IPS-18a (cell line): Measurements from ENCODE around the gene GPR78.

ENCODE experiments used
- H3K27ac ChIP-seq: one replicate; pipeline ENCODE4 v1.5.1; 2013; ENCODE audit warnings: low read length
- H3K27me3 ChIP-seq: one replicate; pipeline ENCODE4 v1.6.1; 2013; ENCODE audit warnings: mild to moderate bottlenecking, low read length; ENCODE audit not compliant: control insufficient read depth, insufficient read depth
- H3K36me3 ChIP-seq: one replicate; pipeline ENCODE4 v1.6.1; 2013; ENCODE audit warnings: low read depth, low read length; ENCODE audit not compliant: control insufficient read depth
- H3K4me1 ChIP-seq: one replicate; pipeline ENCODE4 v1.6.1; 2013; ENCODE audit warnings: low read depth, low read length; ENCODE audit not compliant: control insufficient read depth
- H3K4me3 ChIP-seq: one replicate; pipeline ENCODE4 v1.5.1; 2013; ENCODE audit warnings: low read length
- H3K9ac ChIP-seq: one replicate; pipeline ENCODE4 v1.6.1; 2013; ENCODE audit warnings: mild to moderate bottlenecking, low read length, moderate library complexity
- H3K9me3 ChIP-seq: one replicate; pipeline ENCODE4 v1.6.1; 2013; ENCODE audit warnings: low read depth, low read length; ENCODE audit not compliant: control insufficient read depth

GPR78 gene

DNA sequence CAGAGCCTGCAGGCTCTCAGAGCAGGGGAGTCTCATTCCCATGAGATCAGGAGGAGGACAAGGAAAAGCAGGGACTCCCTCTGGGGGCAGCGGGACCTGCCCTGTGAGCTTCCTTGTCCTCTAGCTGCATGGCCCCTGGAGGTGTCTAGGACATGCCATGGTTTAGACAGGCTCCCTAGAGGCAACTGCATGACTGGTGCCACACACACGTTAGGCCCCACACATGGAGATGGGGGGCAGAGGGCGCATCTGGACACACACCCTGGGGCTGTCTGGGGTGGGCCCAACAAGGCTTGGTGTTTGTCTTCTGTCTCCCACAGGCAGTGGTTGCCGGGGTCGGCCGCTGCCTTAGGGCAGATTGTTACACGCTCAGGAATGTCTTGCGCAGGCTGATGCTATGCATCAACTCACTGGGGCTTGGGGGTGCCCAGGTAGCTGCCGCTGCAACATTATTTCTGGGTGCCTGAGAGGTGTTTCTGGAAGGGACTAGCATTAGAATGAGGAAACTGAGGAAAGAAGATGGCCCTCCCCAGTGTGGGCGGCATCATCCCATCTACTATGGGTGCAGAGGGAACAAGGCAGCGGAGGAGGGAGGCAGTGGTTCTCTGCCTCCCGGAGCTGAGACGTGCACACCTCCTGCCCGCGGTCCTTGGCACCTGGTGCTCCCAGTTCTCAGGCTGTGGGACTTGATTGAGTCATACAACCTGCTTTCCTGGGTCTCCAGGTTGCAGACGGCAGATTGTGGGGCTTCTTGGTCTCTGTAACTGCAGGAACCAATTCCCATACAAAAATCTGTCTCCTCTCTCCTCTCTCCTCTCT is 32.1 kb upstream of the GPR78 start:
- Histone ChIP-seq H3K4me3 (no peak overlapping the region), H3K9me3 (no peaks in the 10 kb centered on the region), H3K27ac (no peak overlapping the region), H3K36me3 (no peaks in the 10 kb centered on the region), H3K9ac (no peak overlapping the region), H3K27me3 (no peaks in the 10 kb centered on the region), H3K4me1 (peaks cover 4% of the 10 kb centered on the region)

GRCh38 chr4:8548731-8549351 is 31.4 kb upstream of the GPR78 start:
- H3K36me3 ChIP-seq: no peaks in the 10 kb centered on the region
- peaks cover 4% of the 10 kb centered on the region for H3K4me1 ChIP-seq
- no peak overlapping the region for H3K9ac ChIP-seq
- no peaks in the 10 kb centered on the region for H3K27me3 ChIP-seq
- no peak overlapping the region for H3K27ac ChIP-seq
- H3K9me3 ChIP-seq: no peaks in the 10 kb centered on the region
- no peak overlapping the region for H3K4me3 ChIP-seq

GRCh38 chr4:8549352-8549931 is 30.8 kb upstream of the GPR78 start:
- Histone ChIP-seq H3K27ac (no peak overlapping the region), H3K4me1 (peaks cover 4% of the 10 kb centered on the region), H3K9me3 (no peaks in the 10 kb centered on the region), H3K27me3 (no peaks in the 10 kb centered on the region), H3K4me3 (no peak overlapping the region), H3K9ac (no peak overlapping the region), H3K36me3 (no peaks in the 10 kb centered on the region)

DNA sequence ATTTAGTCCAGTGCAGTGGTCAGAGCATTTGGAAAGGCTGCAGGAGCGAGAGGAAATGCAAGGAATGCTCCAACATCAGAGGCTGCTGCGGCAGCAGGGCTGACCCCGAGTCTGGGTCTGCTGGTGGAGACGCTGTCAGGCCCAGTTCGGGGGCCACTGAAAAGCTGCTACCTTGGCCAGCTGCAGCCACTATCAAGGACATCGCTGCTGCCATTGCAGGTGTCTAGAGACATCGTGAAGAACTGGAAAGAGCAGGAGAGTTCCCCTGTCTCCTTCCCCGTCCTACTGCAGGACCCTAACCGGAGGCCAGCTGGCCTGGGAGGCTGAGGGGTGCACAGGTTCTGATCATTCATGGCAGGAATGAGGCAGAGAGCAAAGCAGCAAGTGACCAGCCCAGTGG is 29.5 kb upstream of the GPR78 start:
- Histone ChIP-seq H3K9me3 (no peaks in the 10 kb centered on the region), H3K9ac (no peak overlapping the region), H3K27me3 (no peaks in the 10 kb centered on the region), H3K4me1 (peaks cover 4% of the 10 kb centered on the region), H3K36me3 (no peaks in the 10 kb centered on the region), H3K4me3 (no peak overlapping the region), H3K27ac (no peak overlapping the region)

DNA sequence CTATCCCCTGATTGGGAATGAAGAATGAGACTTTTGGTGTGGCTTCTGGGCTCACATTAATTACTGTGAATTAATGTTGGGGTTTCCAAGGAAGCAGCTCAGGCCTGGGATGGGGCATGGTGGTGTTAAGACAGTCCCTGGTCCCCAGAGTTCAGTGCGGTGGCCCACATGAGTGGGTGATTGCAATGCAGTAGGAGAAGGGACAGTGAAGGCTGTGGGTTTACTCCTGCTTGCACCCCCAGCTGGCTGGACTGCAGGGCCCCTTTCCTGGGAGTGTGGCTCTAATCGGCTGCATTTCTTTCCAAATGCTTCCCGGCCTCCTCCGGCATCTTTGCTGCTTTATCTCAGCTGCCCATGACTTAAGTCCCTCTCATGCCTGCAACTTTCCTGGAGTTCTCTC is 28.2 kb upstream of the GPR78 start:
- Histone ChIP-seq H3K9me3 (no peaks in the 10 kb centered on the region), H3K27ac (no peak overlapping the region), H3K9ac (no peak overlapping the region), H3K4me3 (no peak overlapping the region), H3K4me1 (peaks cover 4% of the 10 kb centered on the region), H3K36me3 (no peaks in the 10 kb centered on the region), H3K27me3 (no peaks in the 10 kb centered on the region)

GRCh38 chr4:8552581-8553205 is 27.5 kb upstream of the GPR78 start:
- Histone ChIP-seq H3K27ac (no peak overlapping the region), H3K9me3 (no peaks in the 10 kb centered on the region), H3K9ac (no peak overlapping the region), H3K4me3 (no peak overlapping the region), H3K36me3 (no peaks in the 10 kb centered on the region), H3K27me3 (no peaks in the 10 kb centered on the region), H3K4me1 (no peaks in the 10 kb centered on the region)

GRCh38 chr4:8553216-8553615 is 27.0 kb upstream of the GPR78 start:
- Histone ChIP-seq H3K4me3 (no peak overlapping the region), H3K9me3 (no peaks in the 10 kb centered on the region), H3K27me3 (no peaks in the 10 kb centered on the region), H3K9ac (no peak overlapping the region), H3K27ac (no peak overlapping the region), H3K4me1 (no peaks in the 10 kb centered on the region), H3K36me3 (no peaks in the 10 kb centered on the region)

DNA sequence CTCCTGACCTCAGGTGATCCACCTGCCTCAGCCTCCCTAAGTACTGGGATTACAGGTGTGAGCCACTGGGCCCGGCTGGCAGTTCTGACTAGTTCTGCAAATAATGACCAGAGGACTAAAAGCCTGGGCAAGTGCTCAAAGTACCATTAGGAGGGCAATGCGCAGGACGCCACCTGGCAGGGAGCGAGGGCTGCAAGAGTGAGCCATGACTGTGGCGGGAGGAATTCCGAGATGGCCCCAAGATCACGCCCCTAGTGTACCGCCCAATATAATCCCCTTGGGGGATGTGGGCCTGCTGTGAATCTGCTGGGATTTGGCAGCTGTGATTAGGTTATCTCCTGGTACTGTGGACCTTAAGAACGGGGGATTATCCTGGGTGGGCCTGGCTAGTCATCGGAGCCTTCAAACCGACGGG is 26.2 kb upstream of the GPR78 start:
- H3K9me3 ChIP-seq: no peaks in the 10 kb centered on the region
- no peaks in the 10 kb centered on the region for H3K27me3 ChIP-seq
- H3K27ac ChIP-seq: no peak overlapping the region
- H3K4me3 ChIP-seq: no peak overlapping the region
- H3K4me1 ChIP-seq: no peaks in the 10 kb centered on the region
- H3K36me3 ChIP-seq: no peaks in the 10 kb centered on the region
- H3K9ac ChIP-seq: no peak overlapping the region

DNA sequence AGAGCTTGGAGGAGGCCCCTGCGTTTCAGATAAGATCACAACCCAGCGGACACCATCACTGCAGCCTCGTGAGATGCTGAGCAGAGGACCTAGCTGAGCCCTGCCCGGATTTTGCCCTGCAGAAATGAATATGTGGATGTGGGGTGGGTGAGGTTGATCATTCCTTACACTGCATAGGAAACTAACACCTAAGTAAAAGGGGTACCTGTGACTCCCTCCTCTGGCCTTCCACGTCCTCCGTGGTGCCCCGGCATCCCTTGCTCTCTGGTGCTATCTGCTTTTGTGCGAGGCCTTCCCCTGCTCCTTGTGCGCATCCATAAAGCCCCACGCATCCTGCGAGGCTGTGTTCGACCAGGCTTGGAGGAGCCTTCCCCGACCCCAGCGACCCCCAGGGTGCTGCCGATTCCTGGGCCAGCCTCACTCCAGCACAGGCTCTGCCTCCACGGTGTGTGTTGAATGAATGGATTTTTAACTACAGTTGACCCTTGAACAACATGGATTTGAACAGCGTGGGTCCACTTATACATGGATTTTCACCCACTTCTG is 25.6 kb upstream of the GPR78 start:
- Histone ChIP-seq H3K4me1 (no peaks in the 10 kb centered on the region), H3K36me3 (no peaks in the 10 kb centered on the region), H3K27ac (no peak overlapping the region), H3K9ac (no peak overlapping the region), H3K4me3 (no peak overlapping the region), H3K27me3 (no peaks in the 10 kb centered on the region), H3K9me3 (no peaks in the 10 kb centered on the region)

DNA sequence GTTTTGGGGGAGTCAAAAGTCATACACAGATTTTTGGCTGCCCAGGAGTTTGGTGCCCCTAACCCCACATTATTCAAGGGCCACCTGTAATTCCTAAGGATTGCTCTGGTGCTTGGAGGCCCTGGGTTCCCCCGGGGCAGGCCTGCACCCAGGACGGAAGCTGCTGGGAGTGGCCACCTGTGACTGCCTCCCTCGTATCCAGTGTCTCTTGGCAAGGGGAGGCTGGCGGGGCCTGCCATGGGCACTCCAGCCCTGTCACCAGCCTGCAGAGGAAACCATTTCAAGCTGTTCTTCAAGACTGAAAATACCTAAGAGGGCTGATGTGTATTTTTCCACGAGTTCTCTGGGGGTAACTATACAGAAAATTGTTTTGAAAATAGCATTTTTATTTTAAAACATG is 24.5 kb upstream of the GPR78 start:
- Histone ChIP-seq H3K27me3 (no peaks in the 10 kb centered on the region), H3K27ac (no peak overlapping the region), H3K4me3 (no peak overlapping the region), H3K36me3 (no peaks in the 10 kb centered on the region), H3K9me3 (no peaks in the 10 kb centered on the region), H3K9ac (no peak overlapping the region), H3K4me1 (peaks cover 4% of the 10 kb centered on the region)

GRCh38 chr4:8556341-8557150 is 23.6 kb upstream of the GPR78 start:
- Histone ChIP-seq H3K9ac (no peak overlapping the region), H3K27me3 (no peaks in the 10 kb centered on the region), H3K4me1 (peaks cover 6% of the 10 kb centered on the region), H3K4me3 (no peak overlapping the region), H3K36me3 (no peaks in the 10 kb centered on the region), H3K27ac (no peak overlapping the region), H3K9me3 (no peaks in the 10 kb centered on the region)
